A549 treated with AZD2906 at 1 μM for 4 hours (cell line): ENCODE data around the gene KRT37. TPM values are rescaled to one million over a fixed set of nuclear protein-coding genes. Genes with fewer than 3 reads are reported as not detected.

Source experiments
- total RNA-seq: library from RNA; stranded (reverse); fragments of 200-300 nt; extraction: Qiagen RNA extraction; gene quantifications from 5 replicates; pipeline ENCODE4 v1.2.3, GENCODE V29; 2022

KRT37 gene
- not detected in 5 replicates for total RNA-seq

GRCh38 chr17:41424111-41424635 is at the start of gene KRT37:
KRT37 (minus strand) TSS chr17:41424585; CDS start chr17:41424523, 62 bp downstream.

GRCh38 chr17:41466988-41467387 is 42.6 kb upstream of the KRT37 start, which contains the start of gene KRT32:
KRT32 (minus strand) TSS chr17:41467386; CDS start chr17:41467325, 61 bp downstream.

GRCh38 chr17:41440531-41441033 is 16.2 kb upstream of the KRT37 start, which contains the start of gene KRT38:
KRT38 (minus strand) TSS chr17:41440983; CDS start chr17:41440921, 62 bp downstream.

GRCh38 chr17:41396996-41397660 is 27.3 kb downstream of the KRT37 start, which contains the start of gene KRT31:
KRT31 (minus strand) TSS chr17:41397608; CDS start chr17:41397539, 69 bp downstream.

GRCh38 chr17:41381943-41382342 is 42.4 kb downstream of the KRT37 start, which contains the start of gene KRT34:
KRT34 (minus strand) TSS chr17:41382306; CDS start chr17:41382246, 60 bp downstream.

Other genes with a start within 250 kb of the KRT37 start
- gene KRTAP4-2, start 246.4 kb downstream of the KRT37 start, total RNA-seq, result not detected in 5 replicates
- 0.08 to 0.13 TPM in 2 of 5 replicates, not detected in the others for gene KRTAP4-1, start 239.7 kb downstream of the KRT37 start, total RNA-seq
- not detected in 5 replicates for gene KRTAP9-1, start 234.7 kb downstream of the KRT37 start, total RNA-seq
- gene KRTAP9-2, start 197.9 kb downstream of the KRT37 start, total RNA-seq, result not detected in 5 replicates
- gene KRTAP9-3, start 192.1 kb downstream of the KRT37 start, total RNA-seq, result not detected in 5 replicates
- gene KRTAP9-8, start 186.6 kb downstream of the KRT37 start, total RNA-seq, result not detected in 5 replicates
- gene KRTAP9-4, start 174.9 kb downstream of the KRT37 start, total RNA-seq, result not detected in 5 replicates
- not detected in 5 replicates for gene KRTAP9-9, start 169.2 kb downstream of the KRT37 start, total RNA-seq
- not detected in 5 replicates for gene KRTAP9-6, start 159.2 kb downstream of the KRT37 start, total RNA-seq
- gene KRTAP9-7, start 148.9 kb downstream of the KRT37 start, total RNA-seq, result not detected in 5 replicates
- not detected in 5 replicates for gene KRTAP29-1, start 121.7 kb downstream of the KRT37 start, total RNA-seq
- gene KRTAP16-1, start 115.3 kb downstream of the KRT37 start, total RNA-seq, result not detected in 5 replicates
- not detected in 5 replicates for gene KRTAP17-1, start 108.9 kb downstream of the KRT37 start, total RNA-seq
- gene KRT33A, start 73.8 kb downstream of the KRT37 start, total RNA-seq, result not detected in 5 replicates
- 0.08 TPM in 1 of 5 replicates, not detected in the others for gene KRT33B, start 54.8 kb downstream of the KRT37 start, total RNA-seq
- 0.23 to 0.61 TPM (median 0.42 TPM) in 5 replicates for gene KRT34, start 42.3 kb downstream of the KRT37 start, total RNA-seq
- gene KRT31, start 27.0 kb downstream of the KRT37 start, total RNA-seq, result not detected in 5 replicates
- 0.03 TPM in 1 of 5 replicates, not detected in the others for gene KRT38, start 16.4 kb upstream of the KRT37 start, total RNA-seq
- 0.06 to 0.09 TPM (median 0.08 TPM) in 3 of 5 replicates, not detected in the others for gene KRT32, start 42.8 kb upstream of the KRT37 start, total RNA-seq
- not detected in 5 replicates for gene KRT35, start 56.6 kb upstream of the KRT37 start, total RNA-seq
- 0.05 TPM in 1 of 5 replicates, not detected in the others for gene KRT36, start 65.3 kb upstream of the KRT37 start, total RNA-seq
- gene KRT13, start 81.0 kb upstream of the KRT37 start, total RNA-seq, result 0.10 to 0.35 TPM (median 0.26 TPM) in 4 of 5 replicates, not detected in the other
- 2.3 to 3.5 TPM (median 2.5 TPM) in 5 replicates for gene KRT15, start 94.3 kb upstream of the KRT37 start, total RNA-seq
- gene KRT19, start 103.7 kb upstream of the KRT37 start, total RNA-seq, result 38.8 to 54.9 TPM (median 45.7 TPM) in 5 replicates
- not detected in 5 replicates for gene KRT9, start 147.5 kb upstream of the KRT37 start, total RNA-seq
- gene KRT14, start 162.3 kb upstream of the KRT37 start, total RNA-seq, result 0.07 to 0.11 TPM (median 0.08 TPM) in 4 of 5 replicates, not detected in the other
- 0.94 to 1.6 TPM (median 1.6 TPM) in 5 replicates for gene KRT16, start 188.2 kb upstream of the KRT37 start, total RNA-seq
- 0.66 to 1.3 TPM (median 1.00 TPM) in 5 replicates for gene KRT17, start 200.0 kb upstream of the KRT37 start, total RNA-seq